GM12878 (cell line): ENCODE measurements around the gene PRDM1. TPM values are rescaled to one million over a fixed set of nuclear protein-coding genes. Genes with fewer than 3 reads are reported as not detected.

Experiments used
- ATAC-seq: fragments of 200-7000 bp; cut with Tn5 transposase; 3 replicates; pipeline ENCODE4 v1.9.1; 2020; ENCODE audit warnings: mild to moderate bottlenecking, moderate library complexity
- BruUV-seq: library from RNA; stranded (reverse); fragments of 400-500 nt; replicated peaks from 2 replicates; lab custom pipeline; 2021; lab: Mats Ljungman, UMichigan
- CTCF ChIA-PET: fragments of 300-600 bp; sonication (Branson Sonifier 250); formaldehyde crosslinking; extraction: SDS; loops from one replicate; lab custom pipeline; 2021; ENCODE audit warnings: inconsistent platforms; lab: Yijun Ruan, JAX
- POLR2A ChIA-PET: fragments of 350-600 bp; formaldehyde crosslinking; extraction: SDS; loops from one replicate; lab custom pipeline; 2021; ENCODE audit warnings: inconsistent platforms; lab: Charles Lee
- RAD21 ChIA-PET: fragments of 300-600 bp; sonication (Branson Sonifier 250); formaldehyde crosslinking; loops from one replicate; lab custom pipeline; 2023; ENCODE audit warnings: antibody characterized with exemption; ENCODE audit not compliant: unreplicated experiment; lab: Charles Lee
- SMC1A ChIA-PET: fragments of 300-600 bp; sonication (Branson Sonifier 250); formaldehyde crosslinking; loops from one replicate; lab custom pipeline; 2023; ENCODE audit not compliant: unreplicated experiment, uncharacterized antibody; lab: Charles Lee
- DNase-seq: peaks from one replicate; pipeline ENCODE4 v3.0.0-alpha.2; 2011; ENCODE audit warnings: low read depth, low spot score
- FAIRE-seq: peaks from 3 replicates; lab custom pipeline; 2011; peaks lifted over from hg19 to GRCh38; lab: Jason Lieb, UNC
- H2AFZ ChIP-seq: 2 replicates; pipeline ENCODE4 v1.6.0; 2011; ENCODE audit warnings: low read depth, low read length, control low read depth; ENCODE audit not compliant: control insufficient read depth
- H3K27ac ChIP-seq: 2 replicates; pipeline ENCODE4 v1.5.1; 2011; ENCODE audit warnings: control low read depth; ENCODE audit not compliant: control insufficient read depth, insufficient read depth
- H3K27me3 ChIP-seq, 2 experiments: replicated peaks in 1 of 2; 2 replicates each; pipeline versions ENCODE4 v1.6.0 to v1.6.1; 2011; ENCODE audit warnings: low read length in 1 of 2; ENCODE audit not compliant: control insufficient read depth in 2 of 2, insufficient read depth in 2 of 2
- H3K36me3 ChIP-seq, 2 experiments: 2 replicates each; pipeline ENCODE4 v1.5.1; 2011; ENCODE audit warnings: low read length in 1 of 2; ENCODE audit not compliant: control insufficient read depth in 2 of 2, insufficient read depth in 2 of 2
- H3K4me1 ChIP-seq: 2 replicates; pipeline ENCODE4 v1.6.1; 2011; ENCODE audit warnings: mild to moderate bottlenecking, low read length, moderate library complexity, mixed read lengths; ENCODE audit not compliant: control insufficient read depth, insufficient read depth
- H3K4me2 ChIP-seq: 2 replicates; pipeline ENCODE4 v1.6.0; 2011; ENCODE audit warnings: control low read depth; ENCODE audit not compliant: control insufficient read depth, insufficient read depth
- H3K4me3 ChIP-seq: fragments of 200-600 bp; sonication (generic); 2 replicates; pipeline ENCODE4 v1.5.1; 2016
- H3K79me2 ChIP-seq: 2 replicates; pipeline ENCODE4 v1.6.0; 2011; ENCODE audit warnings: low read length; ENCODE audit not compliant: control insufficient read depth, insufficient read depth
- H3K9ac ChIP-seq: 2 replicates; pipeline ENCODE4 v1.8.0; 2011; ENCODE audit warnings: low read length, control low read depth, mixed read lengths; ENCODE audit not compliant: control insufficient read depth, insufficient read depth
- H3K9me3 ChIP-seq: replicated peaks from 3 replicates; pipeline ENCODE4 v1.5.1; 2011; ENCODE audit warnings: mild to moderate bottlenecking, low read length; ENCODE audit not compliant: control insufficient read depth, insufficient read depth
- H4K20me1 ChIP-seq: 2 replicates; pipeline ENCODE4 v1.6.0; 2011; ENCODE audit not compliant: control insufficient read depth, insufficient read depth
- BACH1 ChIP-seq: fragments of 450-650 bp; IDR thresholded peaks from 2 replicates; pipeline ENCODE4 v1.6.1; 2017; ENCODE audit warnings: mild to moderate bottlenecking, borderline replicate concordance
- ESRRA ChIP-seq: IDR thresholded peaks from 2 replicates; pipeline ENCODE4 v1.6.1; 2012; ENCODE audit warnings: mild to moderate bottlenecking, low read length, improper control_type of control experiment
- FOS ChIP-seq: IDR thresholded peaks from 3 replicates; pipeline ENCODE4 v1.6.1; 2011; ENCODE audit warnings: borderline replicate concordance; ENCODE audit not compliant: insufficient read length; ENCODE audit errors: extremely low read depth
- HCFC1 ChIP-seq: fragments of 150-350 bp; IDR thresholded peaks from 2 replicates; pipeline ENCODE4 v1.6.1; 2014; ENCODE audit warnings: low read length
- MEF2A ChIP-seq: IDR thresholded peaks from 2 replicates; pipeline ENCODE4 v1.6.1; 2011; ENCODE audit warnings: low read depth, mild to moderate bottlenecking, low read length, moderate library complexity; ENCODE audit not compliant: insufficient read depth
- MYC ChIP-seq: IDR thresholded peaks from 2 replicates; pipeline ENCODE4 v1.6.1; 2011; ENCODE audit warnings: mild to moderate bottlenecking, low read length, moderate library complexity, inconsistent platforms; ENCODE audit not compliant: insufficient read depth, insufficient replicate concordance, insufficient read length, severe bottlenecking
- SKIL ChIP-seq: fragments of 450-650 bp; IDR thresholded peaks from 2 replicates; pipeline ENCODE4 v1.6.1; 2017; ENCODE audit warnings: mild to moderate bottlenecking, low read depth, inconsistent platforms; ENCODE audit not compliant: poor library complexity, severe bottlenecking
- ZNF592 ChIP-seq: fragments of 450-650 bp; IDR thresholded peaks from 2 replicates; pipeline ENCODE4 v1.6.1; 2017; ENCODE audit warnings: mild to moderate bottlenecking, moderate library complexity
- WGBS: methylation state at CpG from one replicate; pipeline ENCODE4 v1.1.6; 2016; ENCODE audit warnings: low lambda C conversion rate; ENCODE audit not compliant: insufficient replicate concordance, insufficient coverage; ENCODE audit errors: missing lambda C conversion rate; 5-methylcytosine and 5-hydroxymethylcytosine counted together
- in situ Hi-C: fragments of 300-500 bp; cut with MboI; formaldehyde crosslinking; loops from 9 replicates; pipeline ENCODE4 v1.14.3; 2018; ENCODE audit warnings: mixed read lengths
- intact Hi-C: fragments of 100-400 bp; cut with micrococcal nuclease; formaldehyde crosslinking; loops from one replicate; pipeline ENCODE4 v1.14.2; 2022; ENCODE audit not compliant: unreplicated experiment
- polyA plus RNA-seq, 11 experiments: library from polyadenylated mRNA; depleted of rRNA in 4 of 11; unstranded in 6 of 11; stranded (reverse) in 5 of 11; fragments of >200 nt; fragmentation: Nextera tagmentation in 4 of 11; fragmentation: Illumina TruSeq in 1 of 11; extraction: Ambion mirVana in 4 of 11; extraction: Trizol in 1 of 11; gene quantifications; 1 replicate in 1 of 11; 2 replicates in 10 of 11; pipeline versions ENCODE4 v1.2.1 to v1.2.3, GENCODE V29; 2011 to 2016; ENCODE audit warnings: inconsistent platforms in 2 of 11, missing spikeins in 2 of 11, low read depth in 1 of 11
- total RNA-seq, 4 experiments: library from RNA; depleted of rRNA in 3 of 4; stranded (reverse); fragments of >200 nt in 3 of 4; fragmentation: Illumina TruSeq in 1 of 4; extraction: Trizol in 1 of 4; gene quantifications; 2 replicates each; pipeline versions ENCODE4 v1.2.1 to v1.2.3, GENCODE V29; 2013 to 2021

The PRDM1 gene
- total and polyA plus RNA-seq, 10 of the 15 experiments (the other 5 are each of a cell fraction or from before 2014, with no cell fraction given), result 1.9 to 15.8 (median 4.1) TPM

- Histone ChIP-seq H3K4me2 (no peak overlapping the region), H4K20me1 (no peaks in the 10 kb centered on the region), H3K27me3 (peaks cover 0 to 4% of the 10 kb centered on the region in 2 experiments; a peak in 3 of 4 replicates), H3K27ac (no peak overlapping the region), H3K9me3 (no peaks in the 10 kb centered on the region), H2AFZ (no peak overlapping the region), H3K4me1 (no peaks in the 10 kb centered on the region), H3K4me3 (no peak overlapping the region), H3K9ac (no peak overlapping the region), H3K36me3 (no peaks in the 10 kb centered on the region), H3K79me2 (no peaks in the 10 kb centered on the region)
- in situ Hi-C loops (loop anchor here (10.0 kb wide), 1 partner anchor 992 kb away; no protein-coding TSS in a partner anchor), intact Hi-C loops (no loop called here)
- ChIA-PET RAD21 (interaction anchor here (1.0 kb wide), 1 partner anchor 146 kb away, joined by 3 read pairs; no protein-coding TSS in a partner anchor), CTCF (no interaction called here), SMC1A (no interaction called here), POLR2A (no interaction called here)
- DNase-seq (no peak), ATAC-seq (no peak), FAIRE-seq (no peak)
- 80% methylated on average over 3 of the region's 3 CpGs for WGBS
- TF ChIP-seq FOS (no peak), SKIL (no peak), BACH1 (no peak), HCFC1 (no peak), MYC (no peak), ESRRA (no peak), MEF2A (no peak), ZNF592 (no peak)
- no TSS peak for BruUV-seq
Observed at GRCh38 chr6:106077170-106077569, 9.0 kb upstream of the PRDM1 start.
